ENCODE results near the gene ARFGAP1. TPM values are rescaled to one million over a fixed set of nuclear protein-coding genes. Genes with fewer than 3 reads are reported as not detected.

ARFGAP1 gene
- total and polyA plus RNA-seq, 2 donors (not counting 3 experiments of a cell fraction or from before 2014, with no cell fraction given) = 93.7 to 126 TPM

DNA sequence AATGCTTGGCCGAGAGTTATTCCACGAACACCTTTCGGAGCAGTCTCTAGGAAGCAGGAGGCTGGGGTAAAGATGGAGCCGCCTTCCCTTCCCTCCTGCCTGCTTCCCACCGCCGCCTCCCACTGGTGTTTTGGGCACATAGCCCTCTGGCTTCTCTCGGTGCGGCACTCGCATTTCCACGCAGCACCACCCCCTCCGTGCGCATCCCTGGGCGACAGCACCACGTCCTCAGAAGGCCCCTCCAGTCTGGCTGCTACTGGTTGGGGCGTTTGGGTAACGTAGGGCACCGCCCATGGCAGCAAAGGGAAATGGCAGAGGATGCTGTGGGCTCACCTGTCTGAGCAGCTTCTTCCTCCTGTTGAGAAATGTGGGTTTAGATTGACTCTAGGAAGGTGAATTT, 22.8 kb downstream of the ARFGAP1 start:
- H3K4me3 ChIP-seq (replicated peaks in 1 of 3; ENCODE audit: insufficient read depth in 1 of 3, low read depth in 1 of 3, low read length in 3 of 3) = no peak overlapping the region
- H4K20me1 ChIP-seq (replicated peaks; ENCODE audit: control insufficient read depth, extremely low read depth, insufficient read depth, low read length) = no peaks in the 10 kb centered on the region
- dilution Hi-C loops (cut with MboI; ENCODE audit: extremely low pct_ligation_motif_present, low sequenced_read_pairs) = no loop called here
- no peak overlapping the region for H2AFZ ChIP-seq (ENCODE audit: low read depth, low read length)
- no peaks in the 10 kb centered on the region for H3K79me2 ChIP-seq (ENCODE audit: control insufficient read depth, insufficient read depth, low read length)
- no peak overlapping the region for H3K4me2 ChIP-seq (ENCODE audit: insufficient read depth, low read length)
- FAIRE-seq (no peak), DNase-seq (ENCODE audit: low read depth, low spot score) (no peak)
- no peaks in the 10 kb centered on the region for H3K9me3 ChIP-seq (replicated peaks; ENCODE audit: control insufficient read depth, insufficient read depth, low read length)
- intact Hi-C loops (cut with micrococcal nuclease) = no loop called here
- TF ChIP-seq JUN (IDR thresholded peaks at IDR 0.05; ENCODE audit: borderline replicate concordance, insufficient read depth, insufficient read length, low read depth) = no peak
- no peak for TF ChIP-seq EZH2 (IDR thresholded peaks at IDR 0.05; ENCODE audit: borderline replicate concordance, low read depth, low read length, severe bottlenecking)
- TF ChIP-seq GATA2 (IDR thresholded peaks at IDR 0.05; ENCODE audit: insufficient read depth, insufficient read length, low read depth, low read length) = no peak
- no peak for TF ChIP-seq FOS (IDR thresholded peaks at IDR 0.05; ENCODE audit: borderline replicate concordance, insufficient read depth, low read length)
- TF ChIP-seq POLR2AphosphoS5 (IDR thresholded peaks at IDR 0.05; ENCODE audit: insufficient read depth, low read depth, low read length) = no peak
- no peak for TF ChIP-seq MYC (IDR thresholded peaks at IDR 0.05; ENCODE audit: low read depth, low read length)
- no peak for TF ChIP-seq POLR2A (IDR thresholded peaks at IDR 0.05; ENCODE audit: low read depth, low read length)
- TF ChIP-seq, protein P1, sequence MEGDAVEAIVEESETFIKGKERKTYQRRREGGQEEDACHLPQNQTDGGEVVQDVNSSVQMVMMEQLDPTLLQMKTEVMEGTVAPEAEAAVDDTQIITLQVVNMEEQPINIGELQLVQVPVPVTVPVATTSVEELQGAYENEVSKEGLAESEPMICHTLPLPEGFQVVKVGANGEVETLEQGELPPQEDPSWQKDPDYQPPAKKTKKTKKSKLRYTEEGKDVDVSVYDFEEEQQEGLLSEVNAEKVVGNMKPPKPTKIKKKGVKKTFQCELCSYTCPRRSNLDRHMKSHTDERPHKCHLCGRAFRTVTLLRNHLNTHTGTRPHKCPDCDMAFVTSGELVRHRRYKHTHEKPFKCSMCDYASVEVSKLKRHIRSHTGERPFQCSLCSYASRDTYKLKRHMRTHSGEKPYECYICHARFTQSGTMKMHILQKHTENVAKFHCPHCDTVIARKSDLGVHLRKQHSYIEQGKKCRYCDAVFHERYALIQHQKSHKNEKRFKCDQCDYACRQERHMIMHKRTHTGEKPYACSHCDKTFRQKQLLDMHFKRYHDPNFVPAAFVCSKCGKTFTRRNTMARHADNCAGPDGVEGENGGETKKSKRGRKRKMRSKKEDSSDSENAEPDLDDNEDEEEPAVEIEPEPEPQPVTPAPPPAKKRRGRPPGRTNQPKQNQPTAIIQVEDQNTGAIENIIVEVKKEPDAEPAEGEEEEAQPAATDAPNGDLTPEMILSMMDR (IDR thresholded peaks at IDR 0.05; ENCODE audit: extremely low read depth in 1 of 2, insufficient read depth in 1 of 2, low read depth in 1 of 2, low read length in 2 of 2) = no peak
- no peak overlapping the region for H3K9ac ChIP-seq (replicated peaks; ENCODE audit: extremely low read depth, insufficient read depth, low read length)
- POLR2A ChIA-PET = no interaction called here
- BruUV-seq (replicated peaks) = no TSS peak
- no peaks in the 10 kb centered on the region for H3K4me1 ChIP-seq (ENCODE audit: control insufficient read depth, extremely low read depth, insufficient read depth, low read length)
- H3K27me3 ChIP-seq (ENCODE audit: control insufficient read depth in 2 of 2, insufficient read depth in 2 of 2, low read length in 2 of 2) = peaks cover 8 to 12% of the 10 kb centered on the region in 2 experiments
- no peak overlapping the region for H3K27ac ChIP-seq (ENCODE audit: insufficient read depth, low read depth, low read length)
- H3K9me1 ChIP-seq (replicated peaks; ENCODE audit: control insufficient read depth, extremely low read depth, insufficient read depth, low read length) = no peaks in the 10 kb centered on the region
- H3K36me3 ChIP-seq (ENCODE audit: control insufficient read depth in 2 of 2, extremely low read depth in 1 of 2, insufficient read depth in 2 of 2, low read length in 2 of 2) = no peaks in the 10 kb centered on the region
- CTCF ChIA-PET = interaction anchor here (1.5 to 7.8 kb wide), 3 partner anchors 14 to 86 kb away, joined by 4 to 45 read pairs (median 7); no protein-coding TSS in a partner anchor
